Stomach smooth muscle (tissue), 2 donors: Measurements from ENCODE around the gene PTPRR.

ENCODE experiments used
- H3K27ac ChIP-seq: one replicate; pipeline ENCODE4 v1.7.0; 2013; ENCODE audit warnings: mild to moderate bottlenecking, low read length, inconsistent platforms
- H3K27me3 ChIP-seq, 2 donors: one replicate each; pipeline ENCODE4 v1.7.0; 2013; ENCODE audit warnings: low read length in 2 of 2; ENCODE audit not compliant: insufficient read depth in 2 of 2, control insufficient read depth in 1 of 2
- H3K36me3 ChIP-seq, 2 donors: one replicate each; pipeline ENCODE4 v1.7.0; 2013; ENCODE audit warnings: low read length in 2 of 2; ENCODE audit not compliant: control insufficient read depth in 2 of 2, insufficient read depth in 2 of 2
- H3K4me1 ChIP-seq: one replicate; pipeline ENCODE4 v1.7.0; 2013; ENCODE audit warnings: low read length; ENCODE audit not compliant: control insufficient read depth, insufficient read depth
- H3K4me3 ChIP-seq, 2 donors: one replicate each; pipeline ENCODE4 v1.7.0; 2013; ENCODE audit warnings: low read length in 2 of 2
- H3K9ac ChIP-seq, 2 donors: one replicate each; pipeline ENCODE4 v1.7.0; 2013; ENCODE audit warnings: low read length in 2 of 2, mild to moderate bottlenecking in 1 of 2
- H3K9me3 ChIP-seq, 2 donors: one replicate each; pipeline ENCODE4 v1.7.0; 2013; ENCODE audit warnings: low read length in 2 of 2; ENCODE audit not compliant: control insufficient read depth in 2 of 2
- donor health status: healthy.
- donor health status: Pancreatic carcinoma.

The PTPRR gene

GRCh38 chr12:70948236-70948975 is 27.9 kb upstream of the PTPRR start:
- no peaks in the 10 kb centered on the region for H3K27me3 ChIP-seq
- H3K4me1 ChIP-seq, result no peaks in the 10 kb centered on the region
- H3K27ac ChIP-seq, result no peak overlapping the region
- no peak overlapping the region for H3K9ac ChIP-seq
- no peaks in the 10 kb centered on the region for H3K9me3 ChIP-seq
- H3K4me3 ChIP-seq, result no peak overlapping the region
- no peaks in the 10 kb centered on the region for H3K36me3 ChIP-seq

GRCh38 chr12:70936203-70936813 is 15.8 kb upstream of the PTPRR start:
- no peaks in the 10 kb centered on the region for H3K27me3 ChIP-seq
- H3K9me3 ChIP-seq, result no peaks in the 10 kb centered on the region
- no peaks in the 10 kb centered on the region for H3K4me1 ChIP-seq
- no peak overlapping the region for H3K9ac ChIP-seq
- no peak overlapping the region for H3K4me3 ChIP-seq
- no peaks in the 10 kb centered on the region for H3K36me3 ChIP-seq
- no peak overlapping the region for H3K27ac ChIP-seq

- H3K27me3 ChIP-seq, result no peaks in the 10 kb centered on the region
- no peak overlapping the region for H3K4me3 ChIP-seq
- H3K27ac ChIP-seq, result no peak overlapping the region
- no peaks in the 10 kb centered on the region for H3K4me1 ChIP-seq
- no peaks in the 10 kb centered on the region for H3K9me3 ChIP-seq
- H3K36me3 ChIP-seq, result no peaks in the 10 kb centered on the region
- no peak overlapping the region for H3K9ac ChIP-seq
Measured at GRCh38 chr12:70933133-70933532, 12.6 kb upstream of the PTPRR start.

GRCh38 chr12:70929029-70929428 is 8.5 kb upstream of the PTPRR start:
- Histone ChIP-seq H3K9ac (no peak overlapping the region), H3K4me3 (no peak overlapping the region), H3K9me3 (no peaks in the 10 kb centered on the region), H3K36me3 (no peaks in the 10 kb centered on the region), H3K4me1 (no peaks in the 10 kb centered on the region), H3K27me3 (no peaks in the 10 kb centered on the region), H3K27ac (no peak overlapping the region)

GRCh38 chr12:70928071-70928470 is 7.5 kb upstream of the PTPRR start:
- Histone ChIP-seq H3K9me3 (no peaks in the 10 kb centered on the region), H3K4me3 (no peak overlapping the region), H3K9ac (no peak overlapping the region), H3K27me3 (no peaks in the 10 kb centered on the region), H3K36me3 (no peaks in the 10 kb centered on the region), H3K27ac (no peak overlapping the region), H3K4me1 (no peaks in the 10 kb centered on the region)

GRCh38 chr12:70927356-70927755 is 6.8 kb upstream of the PTPRR start:
- no peak overlapping the region for H3K9ac ChIP-seq
- no peaks in the 10 kb centered on the region for H3K36me3 ChIP-seq
- no peak overlapping the region for H3K4me3 ChIP-seq
- no peaks in the 10 kb centered on the region for H3K4me1 ChIP-seq
- H3K27ac ChIP-seq, result no peak overlapping the region
- no peaks in the 10 kb centered on the region for H3K27me3 ChIP-seq
- H3K9me3 ChIP-seq, result no peaks in the 10 kb centered on the region

- no peak overlapping the region for H3K9ac ChIP-seq
- H3K4me1 ChIP-seq, result no peaks in the 10 kb centered on the region
- no peaks in the 10 kb centered on the region for H3K9me3 ChIP-seq
- no peaks in the 10 kb centered on the region for H3K36me3 ChIP-seq
- H3K27me3 ChIP-seq, result peaks cover 2 to 3% of the 10 kb centered on the region in 2 donors
- no peak overlapping the region for H3K4me3 ChIP-seq
- H3K27ac ChIP-seq, result no peak overlapping the region
Measured at GRCh38 chr12:70925539-70925938, 5.0 kb upstream of the PTPRR start.

- Histone ChIP-seq H3K9ac (no peak overlapping the region), H3K4me3 (no peak overlapping the region), H3K27me3 (peaks cover 5 to 12% of the 10 kb centered on the region in 2 donors), H3K9me3 (no peaks in the 10 kb centered on the region), H3K36me3 (no peaks in the 10 kb centered on the region), H3K4me1 (no peaks in the 10 kb centered on the region), H3K27ac (no peak overlapping the region)
Measured at GRCh38 chr12:70920891-70921290, 353 bp upstream of the PTPRR start.

- Histone ChIP-seq H3K27me3 (peaks cover 5 to 12% of the 10 kb centered on the region in 2 donors), H3K9me3 (no peaks in the 10 kb centered on the region), H3K36me3 (no peaks in the 10 kb centered on the region), H3K4me1 (no peaks in the 10 kb centered on the region), H3K27ac (no peak overlapping the region), H3K9ac (no peak overlapping the region), H3K4me3 (no peak overlapping the region)
Measured at GRCh38 chr12:70919597-70920035, 922 bp downstream of the PTPRR start.

GRCh38 chr12:70919176-70919575 is 1.4 kb downstream of the PTPRR start:
- no peak overlapping the region for H3K27ac ChIP-seq
- no peak overlapping the region for H3K4me3 ChIP-seq
- H3K36me3 ChIP-seq, result no peaks in the 10 kb centered on the region
- H3K9me3 ChIP-seq, result no peaks in the 10 kb centered on the region
- no peaks in the 10 kb centered on the region for H3K4me1 ChIP-seq
- peaks cover 5 to 12% of the 10 kb centered on the region in 2 donors for H3K27me3 ChIP-seq
- no peak overlapping the region for H3K9ac ChIP-seq

- Histone ChIP-seq H3K4me3 (no peak overlapping the region), H3K4me1 (no peaks in the 10 kb centered on the region), H3K27ac (no peak overlapping the region), H3K36me3 (no peaks in the 10 kb centered on the region), H3K27me3 (peaks cover 5 to 12% of the 10 kb centered on the region in 2 donors), H3K9ac (no peak overlapping the region), H3K9me3 (no peaks in the 10 kb centered on the region)
Measured at GRCh38 chr12:70918321-70918720, 2.2 kb downstream of the PTPRR start.
